Neural crest cell (in vitro differentiated cells): ENCODE measurements around the gene CXCL12. TPM values are rescaled to one million over a fixed set of nuclear protein-coding genes. Genes with fewer than 3 reads are reported as not detected.

Source experiments
- DNase-seq: peaks from one replicate; pipeline ENCODE4 v3.0.0; 2021; ENCODE audit warnings: low read depth, mixed read lengths, low spot score
- H3K27ac Mint-ChIP-seq: one replicate; pipeline ENCODE4 v1.8.0; 2021; ENCODE audit warnings: mild to moderate bottlenecking, mixed read lengths; ENCODE audit not compliant: unreplicated experiment
- H3K27me3 Mint-ChIP-seq: 2 replicates; pipeline ENCODE4 v1.8.0; 2021; ENCODE audit warnings: low read depth, mild to moderate bottlenecking, mixed read lengths
- H3K36me3 Mint-ChIP-seq: 2 replicates; pipeline ENCODE4 v1.8.0; 2021; ENCODE audit warnings: low read depth, mild to moderate bottlenecking, mixed read lengths
- H3K4me1 Mint-ChIP-seq: 2 replicates; pipeline ENCODE4 v1.8.0; 2021; ENCODE audit warnings: mixed read lengths
- H3K4me3 Mint-ChIP-seq: one replicate; pipeline ENCODE4 v1.8.0; 2021; ENCODE audit warnings: mild to moderate bottlenecking, mixed read lengths
- H3K9me3 Mint-ChIP-seq: 2 replicates; pipeline ENCODE4 v1.8.0; 2021; ENCODE audit warnings: mixed read lengths
- total RNA-seq: library from RNA; stranded (reverse); gene quantifications from 2 replicates; pipeline ENCODE4 v1.2.1, GENCODE V29; 2021
- TF ChIP-seq, protein P1 (sequence below): fragments of 200-600 bp; sonication (generic); conservative IDR thresholded peaks from 2 replicates; pipeline ENCODE4 v1.5.0; 2021; ENCODE audit warnings: antibody characterized with exemption, mild to moderate bottlenecking

The CXCL12 gene
- total RNA-seq, 1 donor from 2014 or later = 3.6 TPM

DNA sequence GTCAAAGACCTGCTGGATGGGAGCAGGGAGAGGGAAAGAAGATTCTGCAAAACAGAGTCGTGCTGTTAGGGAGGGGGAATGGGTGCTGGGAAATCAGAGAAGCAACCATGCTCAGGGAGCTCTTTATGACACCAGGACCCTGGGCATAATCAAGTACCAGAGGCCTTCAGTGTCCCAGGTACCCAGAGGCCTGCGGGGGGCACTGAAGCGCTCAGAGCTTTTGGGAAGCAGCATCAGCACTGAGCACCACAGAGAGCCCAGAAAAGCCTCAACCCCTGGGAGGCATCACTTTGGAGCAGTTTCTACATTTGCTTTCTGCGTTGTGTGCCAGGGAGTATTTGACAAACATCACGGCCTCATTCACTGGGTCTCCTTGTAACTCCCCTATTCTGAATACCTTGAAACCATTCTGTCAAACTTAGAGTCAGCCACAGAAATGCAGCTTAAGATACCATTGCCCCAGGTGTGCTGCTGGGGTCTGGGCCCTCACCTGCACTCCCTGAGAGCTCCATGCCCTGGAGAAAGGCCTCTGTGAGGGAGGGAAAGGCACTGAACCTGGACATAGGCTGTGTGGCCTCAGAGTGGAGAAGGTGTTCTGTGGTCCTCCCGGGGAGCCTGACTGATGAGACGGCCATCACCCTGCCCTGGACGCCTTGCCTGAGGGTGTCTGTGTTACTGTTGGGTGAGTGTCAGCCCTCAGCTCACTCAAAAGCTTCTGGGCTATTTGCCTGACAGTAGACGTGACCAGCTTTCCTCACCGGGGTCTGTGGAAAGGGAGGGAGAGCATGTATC lies 37.1 kb downstream of the CXCL12 start:
- DNase-seq = no peak
- no peak overlapping the region for H3K27ac Mint-ChIP-seq
- no peaks in the 10 kb centered on the region for H3K27me3 Mint-ChIP-seq

GRCh38 chr10:44344727-44345126 lies 40.2 kb downstream of the CXCL12 start:
- H3K4me1 Mint-ChIP-seq = no peaks in the 10 kb centered on the region
- H3K27me3 Mint-ChIP-seq = no peaks in the 10 kb centered on the region
- H3K9me3 Mint-ChIP-seq = no peaks in the 10 kb centered on the region
- no peak for DNase-seq
- H3K36me3 Mint-ChIP-seq = no peaks in the 10 kb centered on the region
- no peak overlapping the region for H3K27ac Mint-ChIP-seq
- H3K4me3 Mint-ChIP-seq = no peak overlapping the region
- TF ChIP-seq, protein P1, sequence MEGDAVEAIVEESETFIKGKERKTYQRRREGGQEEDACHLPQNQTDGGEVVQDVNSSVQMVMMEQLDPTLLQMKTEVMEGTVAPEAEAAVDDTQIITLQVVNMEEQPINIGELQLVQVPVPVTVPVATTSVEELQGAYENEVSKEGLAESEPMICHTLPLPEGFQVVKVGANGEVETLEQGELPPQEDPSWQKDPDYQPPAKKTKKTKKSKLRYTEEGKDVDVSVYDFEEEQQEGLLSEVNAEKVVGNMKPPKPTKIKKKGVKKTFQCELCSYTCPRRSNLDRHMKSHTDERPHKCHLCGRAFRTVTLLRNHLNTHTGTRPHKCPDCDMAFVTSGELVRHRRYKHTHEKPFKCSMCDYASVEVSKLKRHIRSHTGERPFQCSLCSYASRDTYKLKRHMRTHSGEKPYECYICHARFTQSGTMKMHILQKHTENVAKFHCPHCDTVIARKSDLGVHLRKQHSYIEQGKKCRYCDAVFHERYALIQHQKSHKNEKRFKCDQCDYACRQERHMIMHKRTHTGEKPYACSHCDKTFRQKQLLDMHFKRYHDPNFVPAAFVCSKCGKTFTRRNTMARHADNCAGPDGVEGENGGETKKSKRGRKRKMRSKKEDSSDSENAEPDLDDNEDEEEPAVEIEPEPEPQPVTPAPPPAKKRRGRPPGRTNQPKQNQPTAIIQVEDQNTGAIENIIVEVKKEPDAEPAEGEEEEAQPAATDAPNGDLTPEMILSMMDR = no peak

More for the DNA sequence above, 37.1 kb downstream of the CXCL12 start:
- peaks cover 3% of the 10 kb centered on the region for H3K9me3 Mint-ChIP-seq
- TF ChIP-seq, protein P1 = no peak
- H3K4me3 Mint-ChIP-seq = no peak overlapping the region
- no peaks in the 10 kb centered on the region for H3K36me3 Mint-ChIP-seq
- peaks cover 5% of the 10 kb centered on the region for H3K4me1 Mint-ChIP-seq

DNA sequence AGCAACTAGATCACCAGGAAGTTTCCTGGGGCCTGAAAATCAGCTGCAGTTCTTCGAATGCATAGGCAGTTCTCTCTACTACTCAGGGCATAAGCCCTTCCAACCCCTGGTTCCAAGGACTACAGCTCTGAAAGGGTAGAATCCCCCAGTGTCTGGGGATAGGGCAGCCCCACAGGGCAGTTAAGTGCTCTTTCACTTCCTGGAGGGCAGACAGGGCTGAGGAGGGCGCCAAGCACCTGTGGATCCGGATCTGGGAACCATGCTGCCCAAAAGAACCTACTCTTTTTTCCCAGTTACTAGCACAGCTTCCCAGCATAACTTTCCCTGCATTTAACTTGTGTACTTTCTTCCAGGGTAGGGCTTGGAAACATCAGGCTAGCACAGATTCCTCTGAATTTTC lies 41.1 kb downstream of the CXCL12 start:
- no peaks in the 10 kb centered on the region for H3K27me3 Mint-ChIP-seq
- no peak overlapping the region for H3K4me3 Mint-ChIP-seq
- no peak for DNase-seq
- H3K27ac Mint-ChIP-seq = no peak overlapping the region
- H3K9me3 Mint-ChIP-seq = no peaks in the 10 kb centered on the region
- TF ChIP-seq, protein P1 = no peak
- H3K36me3 Mint-ChIP-seq = no peaks in the 10 kb centered on the region
- H3K4me1 Mint-ChIP-seq = no peaks in the 10 kb centered on the region

GRCh38 chr10:44341886-44342285 lies 43.0 kb downstream of the CXCL12 start:
- TF ChIP-seq, protein P1 = no peak
- H3K27me3 Mint-ChIP-seq = no peaks in the 10 kb centered on the region
- H3K27ac Mint-ChIP-seq = no peak overlapping the region
- no peak overlapping the region for H3K4me3 Mint-ChIP-seq
- DNase-seq = no peak
- H3K4me1 Mint-ChIP-seq = no peaks in the 10 kb centered on the region
- H3K36me3 Mint-ChIP-seq = no peaks in the 10 kb centered on the region
- no peaks in the 10 kb centered on the region for H3K9me3 Mint-ChIP-seq

- Mint-ChIP-seq H3K27ac (no peak overlapping the region), H3K27me3 (no peaks in the 10 kb centered on the region), H3K4me1 (no peaks in the 10 kb centered on the region), H3K9me3 (no peaks in the 10 kb centered on the region), H3K36me3 (no peaks in the 10 kb centered on the region), H3K4me3 (no peak overlapping the region)
- TF ChIP-seq, protein P1 = no peak
- DNase-seq = no peak
These were observed 44.3 kb downstream of the CXCL12 start for GRCh38 chr10:44340557-44340956.
